Measurements from ENCODE around the gene HYAL3.
"Not testable (repeated sequence)": the region's sequence is repeated elsewhere in the genome, so short reads cannot be mapped to it uniquely, and the experiment has no call there.

The HYAL3 gene

DNA sequence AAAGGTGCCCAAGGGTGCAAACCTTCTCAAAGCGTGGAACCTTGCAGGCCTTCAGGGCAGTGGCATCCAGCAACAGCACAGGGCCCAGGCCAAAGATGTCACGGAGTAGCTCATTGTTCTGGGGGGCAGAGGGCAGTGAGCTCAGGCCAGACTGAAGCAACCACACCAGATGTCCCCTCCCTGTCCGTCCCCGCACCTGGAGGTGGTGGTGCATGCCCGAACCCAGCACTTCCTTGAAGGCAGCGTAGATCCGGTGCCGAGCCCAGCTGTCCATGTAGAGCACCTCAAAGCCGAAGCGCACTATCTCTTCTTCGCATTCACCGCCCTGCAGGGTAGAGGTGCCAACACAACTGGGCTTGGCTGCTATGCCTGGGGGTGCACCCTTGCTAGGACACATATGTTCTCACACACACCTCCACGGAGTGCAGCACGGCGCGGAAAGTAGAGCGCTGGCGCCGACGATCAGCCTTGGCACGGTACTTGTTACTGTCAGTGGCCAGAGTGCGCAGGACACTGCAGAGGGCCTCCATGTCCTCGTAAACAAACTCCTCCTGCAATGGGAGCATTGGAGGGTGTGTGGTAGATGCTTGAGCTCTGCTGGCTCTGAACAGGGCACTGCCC, 10.7 kb downstream of the HYAL3 start:
- DNase-seq, result no peak

GRCh38 chr3:50287262-50287661, 11.9 kb downstream of the HYAL3 start:
- DNase-seq, result no peak

DNA sequence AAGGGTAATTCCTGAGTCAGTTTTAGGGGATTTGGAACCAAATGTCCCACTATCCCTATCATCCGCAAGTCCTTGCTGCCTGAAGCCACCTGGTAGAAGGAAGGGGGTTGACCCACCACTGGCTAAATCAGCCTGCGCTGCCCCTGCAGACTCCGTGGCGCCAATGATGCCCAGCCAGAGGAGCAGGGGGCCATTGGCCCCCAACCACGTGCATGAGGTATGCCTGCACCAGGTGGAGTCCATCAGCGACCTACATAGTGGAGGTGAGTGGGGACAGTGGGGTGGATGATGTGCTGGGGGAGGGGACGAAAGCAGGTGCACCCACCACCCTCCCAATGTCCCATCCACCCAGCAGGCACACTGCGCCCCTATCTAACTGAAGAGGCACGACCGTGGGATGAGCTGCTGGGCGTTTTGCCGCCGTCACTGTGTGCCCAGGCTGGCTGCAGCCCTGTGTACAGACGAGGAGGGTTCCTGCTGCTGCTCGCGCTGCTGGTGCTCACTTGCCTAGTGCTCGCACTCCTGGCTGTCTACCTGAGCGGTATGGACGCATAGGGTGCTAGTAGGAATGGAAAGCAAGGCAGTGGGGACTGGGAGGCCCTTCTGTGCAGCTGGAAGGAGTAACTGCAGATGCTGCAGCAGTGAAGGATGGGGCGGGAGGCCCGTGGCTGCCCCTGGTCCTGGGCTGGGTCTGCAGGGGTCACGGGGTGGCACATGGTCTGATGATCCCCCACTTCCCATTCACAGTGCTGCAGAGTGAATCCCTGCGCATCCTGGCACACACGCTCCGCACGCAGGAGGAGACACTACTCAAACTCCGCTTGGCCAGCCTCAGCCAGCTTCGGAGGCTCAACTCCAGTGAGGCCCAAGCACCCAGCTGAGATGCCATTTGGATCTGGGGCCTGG, 12.6 kb downstream of the HYAL3 start:
- DNase-seq, result no peak

DNA sequence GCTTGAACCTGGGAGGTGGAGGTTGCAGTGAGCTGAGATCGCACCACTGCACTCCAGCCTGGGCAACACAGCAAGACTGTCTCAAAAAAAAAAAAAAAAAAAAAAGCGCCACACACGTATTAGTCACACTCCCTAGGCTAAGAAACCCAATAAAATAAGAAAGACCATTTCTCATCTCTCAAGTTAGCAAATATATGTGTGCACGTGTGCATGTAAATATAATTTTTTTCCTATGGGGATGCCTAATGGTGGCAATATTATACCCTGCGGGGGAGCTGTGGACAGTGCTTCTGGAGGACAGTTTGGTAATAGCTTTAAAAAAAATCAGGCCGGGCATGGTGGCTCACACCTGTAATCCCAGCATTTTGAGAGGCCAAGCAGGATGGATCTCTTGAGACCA, 15.1 kb downstream of the HYAL3 start:
- not testable (repeated sequence) for DNase-seq

GRCh38 chr3:50279255-50280016, 19.8 kb downstream of the HYAL3 start:
- DNase-seq, result no peak

GRCh38 chr3:50278880-50279224, 20.4 kb downstream of the HYAL3 start, which contains the start of gene LSMEM2:
TSS of gene LSMEM2 (plus strand) at chr3:50279087. CDS start at chr3:50279114, 27 bp downstream.
- no peak for DNase-seq

- no peak for DNase-seq
These were observed 20.9 kb downstream of the HYAL3 start for GRCh38 chr3:50278123-50278879.

GRCh38 chr3:50276762-50277101, 22.5 kb downstream of the HYAL3 start:
- DNase-seq, result no peak

- no peak for DNase-seq
These were observed 23.0 kb downstream of the HYAL3 start for GRCh38 chr3:50275996-50276761.

GRCh38 chr3:50275141-50275995, 23.8 kb downstream of the HYAL3 start:
- no peak for DNase-seq

DNA sequence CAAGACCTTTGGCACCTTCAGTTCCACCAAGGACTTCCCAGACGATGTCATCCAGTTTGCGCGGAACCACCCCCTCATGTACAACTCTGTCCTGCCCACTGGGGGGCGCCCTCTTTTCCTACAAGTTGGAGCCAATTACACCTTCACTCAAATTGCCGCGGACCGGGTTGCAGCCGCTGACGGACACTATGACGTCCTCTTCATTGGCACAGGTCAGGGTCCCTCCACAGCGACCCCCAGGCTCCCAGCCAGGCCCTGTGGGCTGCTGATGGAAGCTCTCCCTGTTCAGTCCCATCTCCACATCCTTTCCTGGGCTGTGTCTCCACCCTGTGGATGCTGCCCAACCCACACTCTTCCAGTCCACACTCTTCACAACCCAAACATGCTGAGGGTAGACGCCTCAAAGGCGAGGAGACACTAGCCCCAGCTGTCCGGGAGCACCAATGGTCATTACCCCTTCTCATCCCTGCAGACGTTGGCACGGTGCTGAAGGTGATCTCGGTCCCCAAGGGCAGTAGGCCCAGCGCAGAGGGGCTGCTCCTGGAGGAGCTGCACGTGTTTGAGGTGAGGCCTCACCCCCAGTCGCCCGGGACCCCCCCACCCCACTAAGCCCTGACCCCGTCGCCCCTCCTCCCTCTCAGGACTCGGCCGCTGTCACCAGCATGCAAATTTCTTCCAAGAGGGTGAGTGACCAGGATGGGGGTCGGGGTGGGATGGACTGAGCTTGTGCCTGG, 24.7 kb downstream of the HYAL3 start:
- peak; percentile 10 for DNase-seq

DNA sequence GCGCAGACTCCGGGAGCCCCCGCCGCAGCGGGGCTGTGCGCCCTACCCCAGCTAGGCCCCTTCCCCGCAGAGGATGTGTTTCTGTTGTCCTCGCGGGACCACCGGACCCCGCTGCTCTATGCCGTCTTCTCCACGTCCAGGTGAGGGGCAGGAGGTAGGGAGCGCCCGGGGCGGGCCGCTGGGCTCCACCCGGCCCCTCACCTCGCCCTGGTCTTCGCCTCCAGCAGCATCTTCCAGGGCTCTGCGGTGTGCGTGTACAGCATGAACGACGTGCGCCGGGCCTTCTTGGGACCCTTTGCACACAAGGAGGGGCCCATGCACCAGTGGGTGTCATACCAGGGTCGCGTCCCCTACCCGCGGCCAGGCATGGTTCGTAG, 25.5 kb downstream of the HYAL3 start:
- no peak for DNase-seq

DNA sequence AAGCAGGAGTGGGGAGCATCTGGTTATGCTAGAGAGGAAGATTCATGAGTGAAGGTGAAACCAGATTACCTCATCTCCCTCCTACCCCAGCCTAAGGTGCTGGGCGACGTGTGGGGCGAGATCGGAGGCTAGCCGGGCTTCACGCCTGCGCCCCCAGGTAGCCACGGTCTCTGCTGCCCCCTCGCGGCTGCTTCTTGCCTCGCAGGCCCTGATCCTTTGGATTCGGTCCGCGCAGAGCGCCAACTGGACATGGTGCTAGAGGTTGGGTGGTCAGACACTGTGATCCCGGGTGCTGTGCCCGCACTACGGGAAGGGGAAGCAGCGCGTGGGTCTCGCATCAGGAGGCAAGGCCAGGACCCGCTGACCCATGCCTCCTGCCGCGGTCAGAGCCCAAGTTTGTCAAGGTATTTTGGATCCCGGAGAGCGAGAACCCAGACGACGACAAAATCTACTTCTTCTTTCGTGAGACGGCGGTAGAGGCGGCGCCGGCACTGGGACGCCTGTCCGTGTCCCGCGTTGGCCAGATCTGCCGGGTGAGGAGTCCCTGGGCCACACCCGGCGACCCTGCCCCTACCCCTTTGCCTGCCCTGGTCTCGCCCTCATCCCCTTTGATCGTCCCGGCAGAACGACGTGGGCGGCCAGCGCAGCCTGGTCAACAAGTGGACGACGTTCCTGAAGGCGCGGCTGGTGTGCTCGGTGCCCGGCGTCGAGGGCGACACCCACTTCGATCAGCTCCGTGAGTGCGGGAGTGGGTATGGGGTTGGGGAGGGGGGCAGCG, 26.1 kb downstream of the HYAL3 start:
- DNase-seq, result no peak

GRCh38 chr3:50272538-50272910, 26.7 kb downstream of the HYAL3 start:
- DNase-seq, result not testable (repeated sequence)

GRCh38 chr3:50271314-50271936, 27.8 kb downstream of the HYAL3 start:
- no peak for DNase-seq

DNA sequence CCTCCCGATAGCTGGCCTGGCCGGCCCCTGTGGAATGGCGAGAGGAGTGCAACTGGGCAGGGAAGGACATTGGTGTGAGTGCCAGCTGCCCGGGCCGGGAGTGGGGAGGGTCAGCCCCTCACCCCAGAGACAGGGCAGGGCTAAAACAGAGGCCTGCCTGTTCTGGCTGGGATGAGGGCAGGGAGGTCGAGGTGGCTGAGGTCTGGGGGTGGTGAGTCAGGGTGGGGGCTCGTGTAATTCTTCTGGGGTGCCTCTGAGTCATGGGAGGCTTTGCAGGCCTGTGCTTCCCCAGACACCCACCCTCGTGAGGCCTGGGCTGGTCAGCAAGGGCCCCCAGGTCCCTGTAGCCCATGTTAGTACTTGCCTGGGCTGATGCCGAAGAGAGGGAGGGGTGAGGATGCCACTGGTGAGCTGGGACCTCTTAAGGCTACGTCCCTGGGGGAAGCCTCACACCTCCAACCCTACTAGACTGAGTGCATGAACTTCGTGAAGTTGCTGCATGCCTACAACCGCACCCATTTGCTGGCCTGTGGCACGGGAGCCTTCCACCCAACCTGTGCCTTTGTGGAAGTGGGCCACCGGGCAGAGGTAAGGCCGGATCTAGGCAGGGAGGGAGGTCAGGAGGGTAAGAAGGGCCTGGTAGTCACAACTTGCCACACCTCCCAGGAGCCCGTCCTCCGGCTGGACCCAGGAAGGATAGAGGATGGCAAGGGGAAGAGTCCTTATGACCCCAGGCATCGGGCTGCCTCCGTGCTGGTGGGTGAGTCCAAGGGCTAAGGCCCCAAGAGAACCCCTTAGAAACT, 28.6 kb downstream of the HYAL3 start:
- no peak for DNase-seq

- no peak for DNase-seq
These were observed 29.2 kb downstream of the HYAL3 start for GRCh38 chr3:50269977-50270413.

DNA sequence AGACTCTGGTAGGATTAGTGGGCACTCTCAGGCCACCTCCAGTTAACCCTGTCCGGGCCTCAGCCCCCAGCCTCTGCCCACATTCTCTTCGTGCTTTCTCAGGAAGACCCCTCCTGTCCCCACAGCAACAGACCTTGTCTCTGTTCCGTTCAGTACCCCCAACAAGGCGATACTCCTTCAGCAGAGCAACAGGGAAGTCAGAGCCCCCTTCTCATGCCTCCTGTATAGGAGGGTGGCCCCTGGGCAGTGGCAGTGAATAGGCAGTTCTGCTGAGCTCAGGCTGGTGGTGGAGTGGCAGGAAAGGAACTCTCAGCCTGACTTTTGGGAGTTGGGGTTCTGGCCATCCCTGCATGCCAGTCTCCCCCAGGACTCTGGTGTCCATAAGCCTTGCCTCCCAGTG, 29.7 kb downstream of the HYAL3 start:
- no peak for DNase-seq

All from NCI-H1694 (cell line).